Measurements from ENCODE around the gene SMAP1.
"Not testable (repeated sequence)": the region's sequence is repeated elsewhere in the genome, so short reads cannot be mapped to it uniquely, and the experiment has no call there.

Gene SMAP1

DNA sequence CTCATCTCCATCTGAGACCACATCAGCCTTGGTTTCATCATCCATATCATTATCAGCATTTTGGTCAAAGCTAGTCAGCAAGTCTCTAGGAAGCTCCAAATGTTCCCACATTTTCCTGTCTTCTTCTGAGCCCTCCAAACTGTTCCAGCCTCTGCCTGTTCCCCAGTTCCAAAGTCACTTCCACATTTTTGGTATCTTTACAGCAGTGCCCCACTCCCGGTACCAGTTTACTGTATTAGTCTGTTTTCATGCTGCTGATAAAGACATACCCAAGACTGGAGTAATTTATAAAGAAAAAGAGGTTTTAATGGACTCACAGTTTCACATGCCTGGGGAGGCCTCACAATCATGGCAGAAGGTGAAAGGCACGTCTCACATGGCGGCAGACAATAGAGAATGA lies 74.8 kb downstream of the SMAP1 start:
- not testable (repeated sequence) for DNase-seq

DNA sequence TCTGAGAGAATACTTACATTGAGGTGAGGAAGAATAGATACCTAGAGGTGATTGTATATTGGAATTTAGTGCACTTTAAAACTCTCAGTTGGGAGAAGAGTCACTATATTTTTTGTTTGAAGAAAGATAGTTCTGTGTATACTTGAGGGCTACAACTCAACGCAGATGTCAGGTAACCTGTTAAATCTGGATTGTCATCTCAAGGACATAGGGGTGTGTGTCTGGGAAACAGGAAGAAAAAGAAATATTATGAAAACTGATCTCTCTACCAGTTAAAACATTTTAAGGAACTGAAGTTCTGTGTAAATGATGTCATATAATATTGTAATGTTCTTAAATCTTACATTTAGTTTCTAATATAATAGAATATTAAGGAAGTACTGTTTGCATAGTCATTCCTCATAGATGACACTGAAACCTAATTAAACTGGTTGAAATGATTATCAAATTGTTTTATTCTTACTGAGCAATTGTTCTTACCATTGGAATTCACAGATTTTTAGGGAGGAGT lies 86.2 kb downstream of the SMAP1 start:
- peak in 1 of 2 experiments; percentile 5 for DNase-seq

DNA sequence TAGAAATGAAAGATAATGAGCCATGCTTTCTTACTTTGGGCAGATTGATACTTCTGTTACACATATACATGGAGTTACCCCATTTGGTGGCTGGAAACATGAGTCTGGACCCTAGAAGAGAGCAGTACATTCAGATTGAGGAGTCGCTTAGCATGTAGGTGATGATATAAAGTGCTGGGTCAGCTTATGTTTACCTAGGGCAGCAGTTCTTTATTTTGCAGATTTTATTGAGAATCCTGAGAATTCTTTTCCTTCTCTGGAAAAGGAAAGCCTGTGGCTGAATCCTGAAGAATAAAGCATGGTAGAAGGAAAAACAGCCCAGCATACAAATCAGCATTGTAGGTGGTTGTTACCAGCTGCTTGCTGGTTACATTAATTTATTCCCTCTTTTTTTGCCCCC lies 91.2 kb downstream of the SMAP1 start:
- no peak for DNase-seq

DNA sequence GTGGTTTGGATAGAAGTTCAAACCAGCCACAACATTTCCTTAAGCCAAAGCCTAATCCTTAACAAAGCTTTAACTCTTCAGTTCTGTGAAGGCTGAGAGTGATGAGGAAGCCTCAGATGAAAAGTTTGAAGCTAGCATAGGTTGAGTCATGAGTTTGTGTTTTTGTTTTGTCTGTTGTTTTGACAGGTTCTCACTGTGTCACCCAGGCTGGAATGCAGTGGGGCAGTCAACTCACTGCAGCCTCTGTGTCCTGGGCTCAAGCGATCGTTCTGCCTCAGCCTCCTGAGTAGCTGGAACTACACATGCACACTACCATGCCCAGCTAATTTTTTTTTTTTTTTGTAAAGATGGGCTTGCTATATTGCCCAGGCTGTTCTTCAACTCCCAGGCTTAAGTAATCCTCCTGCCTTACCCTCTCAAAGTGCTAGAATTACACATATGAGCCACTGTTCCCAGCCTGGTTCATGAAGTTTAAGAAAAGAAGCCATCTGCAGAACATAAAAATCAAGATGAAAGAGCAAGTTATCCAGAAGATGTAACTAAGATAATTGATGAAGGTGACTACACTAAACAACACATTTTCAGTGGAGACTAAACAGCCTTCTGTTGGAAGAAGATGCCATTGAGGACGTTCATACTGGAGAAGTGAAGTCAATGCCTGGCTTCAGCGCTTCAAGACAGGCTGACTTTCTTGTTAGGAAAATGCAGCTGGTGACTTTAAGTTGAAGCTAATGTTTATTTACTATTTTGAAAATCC lies 96.2 kb downstream of the SMAP1 start:
- DNase-seq = no peak

DNA sequence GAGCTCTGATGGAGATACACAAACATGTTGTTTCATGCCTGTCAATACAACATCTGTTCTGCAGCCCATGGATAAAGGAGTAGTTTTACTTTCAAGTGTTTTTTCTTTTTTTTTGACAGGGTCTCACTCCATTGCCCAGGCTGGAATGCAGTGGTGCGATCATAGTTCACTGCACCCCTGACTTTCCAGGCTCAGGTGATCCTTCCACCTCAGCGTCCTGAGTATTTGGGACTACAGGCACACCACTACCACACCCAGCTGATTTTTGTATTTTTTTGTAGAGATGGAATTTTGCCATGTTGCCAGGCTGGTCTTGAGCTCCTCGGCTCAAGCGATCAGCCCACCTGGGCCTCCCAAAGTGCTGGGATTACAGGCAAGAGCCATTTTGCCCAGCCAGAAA lies 97.0 kb downstream of the SMAP1 start:
- DNase-seq = no peak

DNA sequence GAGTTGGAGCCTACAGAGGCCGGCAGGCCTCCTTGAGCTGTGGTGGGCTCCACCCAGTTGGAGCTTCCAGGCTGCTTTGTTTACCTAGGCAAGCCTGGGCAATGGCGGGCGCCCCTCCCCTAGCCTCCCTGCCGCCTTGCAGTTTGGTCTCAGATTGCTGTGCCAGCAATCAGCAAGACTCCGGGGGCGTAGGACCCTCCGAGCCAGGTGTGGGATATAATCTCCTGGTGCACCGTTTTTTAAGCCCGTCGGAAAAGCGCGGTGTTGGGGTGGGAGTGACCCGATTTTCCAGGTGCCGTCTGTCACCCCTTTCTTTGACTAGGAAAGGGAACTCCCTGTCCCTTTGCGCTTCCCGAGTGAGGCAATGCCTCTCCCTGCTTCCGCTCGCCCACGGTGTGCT lies 103.7 kb downstream of the SMAP1 start:
- DNase-seq = not testable (repeated sequence)

DNA sequence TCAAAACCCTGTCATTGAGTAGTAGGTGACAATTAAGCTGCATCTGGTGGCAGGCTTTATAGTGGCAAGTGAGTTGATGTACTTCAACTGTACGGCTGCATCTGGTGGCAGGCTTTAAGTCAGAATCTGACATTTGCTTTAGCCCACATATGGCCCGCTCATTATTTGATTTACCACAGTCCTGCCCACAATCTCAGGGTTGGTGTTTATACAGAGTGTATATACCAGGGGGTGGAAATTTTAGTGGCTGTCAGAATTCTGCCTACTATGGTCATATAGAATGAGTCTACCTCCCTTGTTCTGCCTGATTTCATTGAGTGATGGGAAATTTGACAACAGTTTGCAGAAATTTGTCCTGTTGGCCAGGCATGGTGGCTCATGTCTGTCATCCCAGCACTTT lies 112.3 kb downstream of the SMAP1 start:
- DNase-seq = no peak

DNA sequence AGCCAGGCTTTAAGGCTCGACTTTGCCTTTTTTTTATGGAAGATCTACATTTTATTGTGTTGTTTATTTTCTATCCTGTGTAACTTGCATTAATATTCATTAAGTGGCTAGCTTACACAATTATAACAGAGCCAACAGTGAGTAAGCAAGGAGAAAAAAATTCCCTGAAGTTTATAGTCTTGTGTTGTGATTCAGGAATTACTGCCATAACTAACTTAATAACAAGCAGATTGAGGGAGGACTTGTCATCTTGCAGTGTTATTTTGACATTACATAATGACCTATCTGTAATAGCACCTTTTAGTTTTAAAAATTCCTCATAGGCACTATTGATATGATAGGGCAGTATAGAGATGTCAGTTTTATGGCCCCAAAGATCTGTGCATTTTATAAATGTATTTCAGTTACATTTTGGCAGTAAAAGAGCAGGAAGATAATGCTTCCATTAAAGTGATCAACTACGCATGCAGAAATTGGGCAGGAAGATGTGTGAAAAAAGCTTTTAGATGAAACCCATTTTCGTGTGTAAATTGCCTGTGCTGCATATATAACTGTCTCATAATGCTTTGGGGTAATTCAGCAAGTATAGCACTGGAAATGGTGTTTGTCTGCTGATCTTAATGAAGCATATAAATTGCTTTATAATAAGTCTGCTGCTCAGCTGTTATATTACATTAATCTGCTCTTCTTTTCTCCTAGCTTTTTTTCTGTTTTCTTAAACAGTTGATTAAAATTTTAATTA lies 123.0 kb downstream of the SMAP1 start:
- no peak for DNase-seq

DNA sequence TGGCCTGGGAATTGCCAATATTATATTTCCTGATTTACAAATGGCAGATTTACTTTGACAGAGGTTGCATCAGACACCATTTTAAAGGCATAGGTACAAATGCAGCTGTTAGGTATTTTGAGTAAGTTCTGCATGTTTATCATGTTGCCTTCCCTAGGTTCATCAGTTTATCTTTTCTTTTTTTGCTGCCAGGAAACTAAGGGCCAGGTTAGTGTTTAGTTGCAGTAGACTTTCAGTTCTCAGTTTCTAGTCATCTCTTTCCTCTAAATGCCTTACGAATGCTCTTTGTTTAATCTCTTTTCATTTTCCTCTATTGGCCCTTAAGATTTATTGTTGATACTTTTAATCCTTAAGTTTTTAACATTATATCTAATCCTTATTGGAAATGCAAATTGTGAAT lies 129.9 kb downstream of the SMAP1 start:
- no peak for DNase-seq

DNA sequence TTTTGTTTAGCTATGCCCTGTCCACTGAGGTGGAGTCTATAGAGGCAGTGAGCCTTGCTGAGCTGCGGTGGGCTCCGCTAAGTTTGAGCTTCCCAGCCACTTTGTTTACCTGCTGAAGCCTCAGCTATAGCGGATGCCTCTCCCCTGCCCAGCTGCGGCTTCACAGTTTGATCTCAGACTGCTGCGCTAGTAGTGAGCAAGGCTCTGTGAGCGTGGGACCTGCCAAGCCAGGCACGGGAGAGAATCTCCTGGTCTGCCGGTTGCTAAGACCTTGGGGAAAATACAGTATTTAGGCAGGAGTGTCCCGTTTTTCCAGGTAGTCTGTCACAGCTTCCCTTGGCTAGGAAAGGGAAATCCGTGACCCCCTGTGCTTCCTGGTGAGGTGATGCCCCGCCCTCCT lies 138.4 kb downstream of the SMAP1 start:
- no peak for DNase-seq

DNA sequence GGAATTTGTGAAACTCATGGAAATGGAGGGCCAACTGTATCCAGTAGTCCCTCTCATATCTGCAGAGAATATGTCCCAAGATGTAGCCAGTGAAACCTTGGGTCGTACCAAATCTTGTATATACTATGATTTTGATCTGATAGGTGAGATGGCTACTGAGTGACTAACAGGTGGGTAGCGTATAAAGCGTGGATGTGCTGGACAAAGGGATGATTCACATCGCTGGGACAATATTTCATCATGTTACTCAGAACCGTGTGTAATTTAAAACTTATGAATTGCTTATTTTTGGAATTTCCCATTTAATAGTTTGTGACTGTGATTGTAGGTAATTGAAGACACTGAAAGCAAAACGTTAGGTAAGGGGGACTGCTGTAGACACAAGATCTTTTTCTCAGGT lies 144.1 kb downstream of the SMAP1 start:
- no peak for DNase-seq

DNA sequence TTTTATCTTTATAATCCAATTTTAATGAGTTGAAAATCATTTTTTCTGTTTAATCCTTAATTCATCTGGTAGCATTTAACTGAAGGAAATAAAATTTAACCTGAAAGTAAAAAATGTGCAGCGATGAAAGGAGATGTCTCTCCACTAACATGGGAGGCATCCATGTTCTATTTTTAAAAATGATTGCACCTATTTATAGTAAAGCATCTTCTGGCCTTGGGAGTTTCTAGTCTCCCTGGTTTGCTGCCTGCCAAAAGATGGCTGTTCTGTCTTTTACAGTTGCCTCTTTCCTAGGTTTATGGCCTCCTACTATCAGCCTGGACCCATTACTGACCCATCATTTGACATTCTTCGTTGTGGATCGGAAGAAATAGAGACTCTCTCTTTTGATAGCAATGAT lies 146.2 kb downstream of the SMAP1 start:
- no peak for DNase-seq

DNA sequence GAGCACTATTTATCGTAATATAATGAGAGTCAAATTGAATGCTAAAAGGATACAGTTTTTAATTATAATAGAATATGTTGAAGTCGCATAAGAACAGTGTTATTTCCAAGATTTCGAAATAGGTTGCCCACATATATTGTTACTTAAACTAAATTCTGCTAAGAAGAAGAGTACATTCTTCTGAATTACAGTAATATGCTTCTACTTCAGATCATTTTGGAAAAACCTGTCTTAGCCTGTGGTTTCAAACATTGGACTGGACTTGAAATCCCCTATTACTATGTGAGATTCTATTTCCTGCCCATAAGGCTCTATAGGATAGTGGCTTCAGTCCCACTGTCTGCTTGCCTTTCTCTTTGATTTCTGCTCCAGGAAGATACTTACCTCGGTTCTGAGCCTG lies 152.0 kb downstream of the SMAP1 start:
- no peak for DNase-seq

DNA sequence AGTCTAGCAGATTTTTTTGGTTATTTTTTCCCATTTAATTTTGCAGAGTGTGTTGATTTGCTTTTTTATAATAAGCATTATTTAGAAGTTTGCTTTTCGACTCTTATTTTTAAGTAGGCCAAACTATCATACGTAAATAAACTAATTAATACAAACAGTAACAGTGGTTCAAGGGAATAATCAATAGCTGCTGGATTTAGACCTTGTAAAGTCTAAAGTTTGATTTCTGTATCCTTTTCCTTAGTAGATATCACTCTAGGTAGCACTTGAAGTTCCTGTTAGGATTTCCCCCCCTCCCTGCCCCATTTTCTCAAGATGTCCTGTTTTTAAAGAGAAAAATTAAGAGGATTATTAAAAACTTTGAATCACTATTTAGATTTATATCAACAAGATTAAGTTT lies 153.1 kb downstream of the SMAP1 start:
- DNase-seq = no peak

DNA sequence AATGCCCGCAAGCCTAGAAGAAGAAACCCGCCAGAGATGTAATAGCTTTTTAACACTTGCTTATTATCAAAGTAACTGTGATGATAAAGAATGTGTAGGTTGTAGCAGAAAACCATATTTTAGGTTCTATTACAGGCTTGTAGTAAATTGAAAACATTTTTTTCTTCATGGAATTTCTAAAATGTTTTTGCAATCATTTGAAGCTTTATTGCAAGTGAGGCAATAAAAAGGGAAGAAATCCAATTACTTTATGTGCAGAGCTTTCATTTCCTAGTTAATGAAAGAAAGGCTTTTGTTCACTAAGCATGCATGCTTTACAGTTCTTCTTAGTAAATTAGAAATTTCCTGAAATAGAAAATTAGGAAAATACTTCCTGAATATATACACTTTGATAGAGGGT lies 154.1 kb downstream of the SMAP1 start:
- DNase-seq = no peak

DNA sequence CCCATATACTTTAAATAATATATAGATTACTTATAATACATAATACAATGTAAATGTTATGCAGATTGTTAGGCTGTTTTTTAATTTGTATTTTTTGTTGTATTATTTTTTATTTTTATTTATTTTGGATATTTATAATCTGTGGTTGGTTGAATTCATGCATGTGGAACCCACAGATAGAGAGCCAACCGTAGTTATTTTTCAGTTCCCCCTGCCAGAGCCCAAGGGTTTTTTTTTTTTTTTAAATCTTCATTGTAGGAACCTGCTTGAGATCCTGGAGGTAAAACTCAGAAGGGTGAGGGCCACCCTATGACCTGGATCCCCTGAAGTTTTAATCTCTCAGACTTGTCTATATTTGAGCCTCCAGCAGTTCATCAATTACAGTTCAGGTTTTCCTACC lies 156.0 kb downstream of the SMAP1 start:
- DNase-seq = no peak

DNA sequence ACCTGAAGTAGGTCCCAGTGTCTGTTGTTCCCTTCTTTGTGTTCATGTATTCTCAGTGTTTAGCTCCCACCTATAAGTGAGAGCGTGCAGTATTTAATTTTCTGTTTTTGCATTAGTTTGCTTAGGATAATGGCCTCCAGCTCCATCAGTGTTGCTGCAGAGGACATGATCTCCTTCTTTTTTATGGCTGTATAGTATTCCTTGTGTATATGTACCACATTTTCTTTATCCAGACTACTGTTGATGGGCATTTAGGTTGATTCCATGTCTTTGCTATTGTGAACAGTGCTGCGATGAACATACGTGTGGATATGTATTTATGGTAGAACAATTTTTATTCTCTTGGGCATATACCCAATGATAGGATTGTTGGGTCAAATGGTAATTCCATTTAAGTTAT lies 163.7 kb downstream of the SMAP1 start:
- DNase-seq = no peak

DNA sequence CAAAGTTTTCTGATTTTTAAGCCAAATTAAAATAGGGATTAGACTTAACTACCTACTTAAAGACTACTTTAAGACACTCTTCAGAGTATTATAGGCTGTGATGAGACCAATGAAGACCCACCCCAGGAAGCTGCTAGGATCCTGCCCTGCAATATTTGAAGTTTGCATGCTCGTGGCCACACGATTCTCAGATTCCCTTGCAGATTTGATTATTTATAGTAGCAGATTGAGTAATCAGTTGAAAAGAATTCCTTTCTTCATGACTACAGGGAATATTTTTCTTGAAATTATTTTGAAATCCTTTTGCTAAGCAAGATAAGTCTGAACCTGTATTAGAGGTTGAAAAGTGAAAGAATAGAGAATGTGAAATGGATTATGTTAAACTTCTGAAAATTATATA lies 166.8 kb downstream of the SMAP1 start:
- DNase-seq = no peak

DNA sequence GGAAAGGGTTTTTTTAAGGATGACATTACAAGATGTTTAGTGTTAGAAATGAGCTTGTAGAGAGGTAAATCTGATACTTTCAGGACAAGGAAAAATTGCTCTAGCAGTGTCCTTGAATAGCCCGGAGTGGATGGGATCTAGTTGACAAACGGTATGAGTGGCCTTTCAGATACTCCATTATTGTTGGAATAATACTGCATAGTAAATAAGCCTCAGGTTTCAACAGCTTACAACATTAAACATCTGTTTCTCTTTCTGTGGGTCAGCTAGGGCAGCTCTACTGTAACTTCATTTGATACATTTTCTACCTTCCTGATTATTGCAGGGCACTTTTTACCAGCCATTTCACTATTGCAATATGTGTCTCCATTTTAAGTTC lies 171.2 kb downstream of the SMAP1 start:
- no peak for DNase-seq

DNA sequence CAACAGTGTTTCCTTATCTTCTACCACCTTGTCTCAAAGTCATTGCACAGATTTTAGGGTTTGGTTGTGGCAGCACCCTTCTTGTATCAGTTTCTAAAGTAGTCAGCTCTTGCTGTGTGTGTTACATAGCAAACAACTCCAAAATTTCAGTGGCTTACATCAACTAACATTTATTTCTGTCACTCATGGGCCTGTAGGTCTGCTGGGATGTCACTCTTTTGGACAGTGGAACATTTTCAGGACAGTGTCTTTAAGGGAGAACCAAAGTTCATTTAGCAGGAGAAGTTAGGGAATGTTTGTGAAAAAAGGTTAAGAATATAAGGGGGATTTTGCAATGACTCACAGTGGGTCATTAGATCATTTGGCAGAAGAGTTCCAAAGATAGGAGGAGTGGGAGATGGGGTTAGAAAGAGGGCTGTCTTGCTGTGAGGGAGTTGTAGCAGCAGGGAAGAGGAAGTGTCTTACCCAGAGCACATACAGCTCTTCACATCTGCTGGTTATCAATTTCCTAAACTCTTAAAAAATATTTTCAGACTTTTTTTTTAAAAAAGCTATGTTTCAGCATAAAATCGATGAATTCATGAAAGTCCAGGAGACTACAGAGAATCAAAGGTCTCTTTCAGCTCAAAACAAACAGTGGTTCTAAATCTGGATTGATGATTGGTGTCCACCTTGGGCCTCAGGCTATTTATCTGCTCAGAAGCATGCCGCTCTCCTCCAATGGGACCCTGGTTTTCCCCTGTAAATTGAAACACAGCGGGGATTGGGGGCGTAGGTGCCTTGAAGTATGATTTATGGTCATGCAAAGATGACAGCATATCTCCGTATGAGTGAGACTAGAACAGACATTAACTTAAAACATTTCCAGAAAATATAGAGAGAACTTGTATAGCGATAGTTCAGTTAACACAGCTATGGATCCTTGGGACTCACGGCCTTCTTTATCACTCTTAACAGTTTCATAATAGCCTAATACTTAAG lies 171.9 kb downstream of the SMAP1 start:
- DNase-seq = no peak

DNA sequence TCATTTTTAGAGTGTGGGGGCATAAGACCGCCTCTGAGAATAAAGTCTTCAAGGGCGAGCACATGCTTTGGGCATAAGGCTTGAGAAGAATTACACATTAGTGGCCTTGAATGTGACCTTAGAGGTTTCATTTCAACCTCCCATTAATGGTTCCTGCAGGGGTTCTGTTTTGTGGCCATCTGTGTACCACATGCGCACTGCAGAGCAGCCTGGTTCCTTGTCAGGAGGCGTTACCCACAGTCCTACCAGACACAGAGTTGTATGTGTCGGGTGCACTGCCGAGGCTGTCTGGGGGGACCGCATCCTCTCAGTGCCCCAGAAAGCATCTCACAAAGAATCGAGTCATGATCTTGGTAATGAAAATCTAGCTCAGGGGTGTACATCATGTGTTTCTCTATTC lies 173.4 kb downstream of the SMAP1 start:
- DNase-seq = no peak

DNA sequence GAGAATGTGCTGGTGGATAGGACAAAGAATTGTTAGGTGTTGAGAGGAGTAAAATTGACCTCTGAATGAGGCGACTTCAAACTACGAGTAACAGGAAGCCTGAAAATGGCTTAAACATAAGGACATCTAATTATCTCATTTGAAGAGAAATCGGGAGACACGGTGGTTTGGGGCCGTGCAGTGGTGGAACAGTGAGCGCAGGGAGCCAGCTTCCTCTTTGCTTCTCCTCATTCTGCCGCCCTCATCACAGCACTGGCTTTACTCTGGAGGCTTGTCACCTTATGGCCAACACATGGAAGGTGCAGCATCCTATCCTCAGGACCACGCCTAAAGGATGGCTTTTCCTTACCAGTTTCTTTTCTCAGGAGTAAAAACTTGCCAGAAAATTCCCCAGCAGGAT lies 174.9 kb downstream of the SMAP1 start:
- DNase-seq = no peak

DNA sequence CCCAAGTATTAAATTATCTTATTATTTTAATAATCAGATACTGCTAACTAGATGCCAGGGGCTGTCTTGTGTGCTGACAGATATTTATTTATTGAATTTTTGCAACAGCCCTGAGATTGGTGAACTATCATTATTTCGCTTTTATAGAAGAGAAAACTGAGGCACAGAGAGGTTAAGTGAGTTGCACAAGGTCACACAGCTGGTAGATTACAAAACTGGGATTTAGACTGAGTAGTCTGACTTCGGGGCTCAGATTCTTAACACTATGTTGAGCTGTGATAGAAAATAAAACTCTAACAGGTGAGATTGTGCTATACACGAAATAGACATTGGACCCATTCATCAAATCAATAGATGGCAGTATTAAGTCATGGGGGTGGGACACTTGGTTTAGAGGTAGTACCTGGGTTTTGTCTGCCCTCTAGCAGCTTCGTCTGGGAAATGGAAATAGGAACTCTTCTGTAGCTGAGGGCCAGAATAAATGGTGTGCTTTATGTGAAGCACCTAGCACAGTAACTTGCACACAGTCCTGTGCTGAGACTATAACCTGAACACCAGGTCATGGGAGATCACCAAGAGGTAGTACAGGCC lies 175.7 kb downstream of the SMAP1 start:
- DNase-seq = no peak

Data from AML-193 (cell line).